ENCODE data around the gene COL4A4.

DNA sequence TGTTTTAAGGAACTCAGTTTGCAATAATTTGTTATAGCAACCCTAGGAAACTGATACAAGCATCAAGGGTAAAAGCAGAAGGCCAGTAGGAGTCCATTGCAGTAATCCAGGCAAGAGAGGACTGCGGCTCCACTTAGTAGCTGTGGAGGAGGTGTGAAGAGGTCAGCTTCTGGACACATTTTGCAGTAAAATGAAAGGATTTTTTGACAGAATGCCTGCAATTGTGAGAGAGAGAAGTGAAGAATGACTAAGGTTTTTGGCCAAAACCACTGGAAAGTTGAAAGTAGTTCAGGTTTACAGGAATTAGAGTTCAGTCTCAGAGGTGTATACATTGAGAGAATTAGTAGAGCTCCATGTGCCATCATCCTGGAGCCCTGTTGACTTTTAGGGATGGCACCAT, 198.6 kb downstream of the COL4A4 start:
- TF ChIP-seq YY1 (IDR thresholded peaks at IDR 0.05; ENCODE audit: insufficient read depth, insufficient read length) (no peak), ZNF274 (IDR thresholded peaks at IDR 0.05; ENCODE audit: low read depth, low read length) (no peak), SUZ12 (IDR thresholded peaks at IDR 0.05; ENCODE audit: extremely low read depth, insufficient read depth, insufficient read length) (no peak)

Data from NT2/D1 (cell line).